Epithelial cell of proximal tubule (primary cell): ENCODE results near the gene MAGI1. TPM values are rescaled to one million over a fixed set of nuclear protein-coding genes. Genes with fewer than 3 reads are reported as not detected.

Source experiments
- DNase-seq: peaks from one replicate; pipeline ENCODE4 v3.0.0-alpha.2; 2011; ENCODE audit warnings: low read depth
- H3K4me3 ChIP-seq: 2 replicates; pipeline ENCODE4 v1.5.1; 2011; ENCODE audit warnings: low read depth, mild to moderate bottlenecking, low read length
- CTCF ChIP-seq: conservative IDR thresholded peaks from 2 replicates; pipeline ENCODE4 v1.5.1; 2012; ENCODE audit warnings: low read depth, mild to moderate bottlenecking, low read length
- total RNA-seq: library from RNA; depleted of rRNA; stranded (reverse); fragments of >200 nt; gene quantifications from 2 replicates; pipeline ENCODE4 v1.2.3, GENCODE V29; 2015

MAGI1 gene
- total RNA-seq, 1 donor from 2014 or later = 9.6 TPM

- no peak for TF ChIP-seq CTCF
- no peak overlapping the region for H3K4me3 ChIP-seq
- DNase-seq = no peak
These were observed 629.5 kb downstream of the MAGI1 start for GRCh38 chr3:65409176-65409569.

DNA sequence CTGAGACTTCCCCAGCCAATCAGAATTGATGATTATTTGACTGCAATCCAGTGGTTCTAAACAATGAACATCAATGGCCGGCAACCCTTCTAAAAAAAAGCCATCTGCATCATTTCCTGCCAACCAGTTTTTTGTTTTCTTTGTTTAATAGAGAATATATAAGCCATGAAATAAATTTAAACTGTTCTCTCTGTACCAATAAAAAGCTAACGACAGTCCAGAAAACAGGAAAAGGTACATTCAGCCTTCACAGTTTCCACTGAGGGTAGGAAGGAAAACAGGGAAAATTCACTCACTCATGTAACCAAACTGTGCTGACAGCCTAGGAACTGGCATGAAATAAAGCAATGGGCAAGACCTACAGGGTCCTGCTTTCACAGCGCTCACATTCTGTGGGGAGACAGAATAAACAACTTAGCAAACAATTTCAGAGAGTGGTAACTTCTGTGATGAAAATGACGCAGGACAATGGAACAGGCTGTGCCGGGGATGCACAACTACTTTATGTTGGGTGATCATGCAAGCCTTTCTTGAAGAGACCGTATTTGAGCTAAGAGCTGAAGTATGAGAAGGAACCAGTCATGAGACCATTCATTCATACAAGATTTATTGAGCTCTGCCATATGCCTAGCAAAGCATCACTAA, 630.1 kb downstream of the MAGI1 start:
- no peak for TF ChIP-seq CTCF
- no peak overlapping the region for H3K4me3 ChIP-seq
- no peak for DNase-seq

GRCh38 chr3:65406470-65406869, 632.2 kb downstream of the MAGI1 start:
- DNase-seq = peak; percentile 44
- TF ChIP-seq CTCF = no peak
- H3K4me3 ChIP-seq = no peak overlapping the region

- TF ChIP-seq CTCF = peak; percentile 13
- no peak overlapping the region for H3K4me3 ChIP-seq
- peak; percentile 81 for DNase-seq
These were observed 636.1 kb downstream of the MAGI1 start for GRCh38 chr3:65402597-65402996.

GRCh38 chr3:65401359-65402305, 637.1 kb downstream of the MAGI1 start:
- no peak for TF ChIP-seq CTCF
- DNase-seq = no peak
- H3K4me3 ChIP-seq = no peak overlapping the region

DNA sequence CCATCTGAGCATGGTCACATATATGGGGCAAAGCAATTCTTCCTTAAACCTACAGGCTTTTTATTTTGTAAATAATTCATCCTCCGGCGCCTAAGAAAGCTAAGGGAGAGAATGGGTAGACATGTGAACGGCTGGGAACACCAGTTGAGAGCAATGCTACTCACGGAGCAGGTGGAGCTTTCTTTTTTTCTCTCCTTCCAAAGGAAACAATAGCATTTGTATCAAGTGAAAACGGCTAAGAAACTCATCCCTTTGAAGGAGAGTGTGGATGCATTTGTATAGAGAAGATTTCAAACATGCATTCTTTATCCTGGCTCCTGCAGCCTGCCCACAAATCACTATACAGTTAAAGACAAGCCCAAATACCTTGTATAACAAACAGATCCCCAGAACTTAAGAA, 637.8 kb downstream of the MAGI1 start:
- no peak for TF ChIP-seq CTCF
- H3K4me3 ChIP-seq = no peak overlapping the region
- DNase-seq = no peak
